ENCODE results near the gene ITPR2. TPM values are rescaled to one million over a fixed set of nuclear protein-coding genes. Genes with fewer than 3 reads are reported as not detected.

Gene ITPR2
- total and polyA plus RNA-seq, 2 of the 8 experiments (the other 6 are each of a cell fraction or from before 2014, with no cell fraction given): 4.1 to 48.3 TPM

GRCh38 chr12:26832822-26833742 is at the start of gene ITPR2 (continued):
- peak in 1 of 2 experiments; percentile 7; a peak in 1 of 4 replicates for TF ChIP-seq RAD21 (IDR thresholded peaks at IDR 0.05 in 1 of 2, conservative IDR thresholded peaks at IDR 0.05 in 1 of 2; ENCODE audit: low read depth in 2 of 2, low read length in 2 of 2)
- TF ChIP-seq RFX5 (IDR thresholded peaks at IDR 0.05; ENCODE audit: borderline replicate concordance, low read depth, low read length): no peak
- peak; percentile 0 to 67; a peak in 2 of 4 replicates for TF ChIP-seq HDAC2 (IDR thresholded peaks at IDR 0.05; ENCODE audit: borderline replicate concordance in 1 of 2, low read depth in 2 of 2, low read length in 2 of 2)
- TF ChIP-seq CREB1 (IDR thresholded peaks at IDR 0.05): no peak
- no peak for TF ChIP-seq GABPA (IDR thresholded peaks at IDR 0.05; ENCODE audit: borderline replicate concordance, insufficient read depth, low read length)
- TF ChIP-seq, protein P1, sequence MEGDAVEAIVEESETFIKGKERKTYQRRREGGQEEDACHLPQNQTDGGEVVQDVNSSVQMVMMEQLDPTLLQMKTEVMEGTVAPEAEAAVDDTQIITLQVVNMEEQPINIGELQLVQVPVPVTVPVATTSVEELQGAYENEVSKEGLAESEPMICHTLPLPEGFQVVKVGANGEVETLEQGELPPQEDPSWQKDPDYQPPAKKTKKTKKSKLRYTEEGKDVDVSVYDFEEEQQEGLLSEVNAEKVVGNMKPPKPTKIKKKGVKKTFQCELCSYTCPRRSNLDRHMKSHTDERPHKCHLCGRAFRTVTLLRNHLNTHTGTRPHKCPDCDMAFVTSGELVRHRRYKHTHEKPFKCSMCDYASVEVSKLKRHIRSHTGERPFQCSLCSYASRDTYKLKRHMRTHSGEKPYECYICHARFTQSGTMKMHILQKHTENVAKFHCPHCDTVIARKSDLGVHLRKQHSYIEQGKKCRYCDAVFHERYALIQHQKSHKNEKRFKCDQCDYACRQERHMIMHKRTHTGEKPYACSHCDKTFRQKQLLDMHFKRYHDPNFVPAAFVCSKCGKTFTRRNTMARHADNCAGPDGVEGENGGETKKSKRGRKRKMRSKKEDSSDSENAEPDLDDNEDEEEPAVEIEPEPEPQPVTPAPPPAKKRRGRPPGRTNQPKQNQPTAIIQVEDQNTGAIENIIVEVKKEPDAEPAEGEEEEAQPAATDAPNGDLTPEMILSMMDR (IDR thresholded peaks at IDR 0.05; ENCODE audit: control extremely low read depth in 1 of 3, insufficient read depth in 1 of 3, low read depth in 1 of 3, low read length in 3 of 3): peak in 2 of 3 experiments; percentile 6 to 40; a peak in 1 of 4 replicates
- TF ChIP-seq TBP (IDR thresholded peaks at IDR 0.05; ENCODE audit: low read depth, low read length): 0 out of 2 replicates have a peak, but pooled peaks have one; percentile 29
- TF ChIP-seq TAF1 (IDR thresholded peaks at IDR 0.05; ENCODE audit: low read depth, low read length): peak; percentile 58
